A549 (cell line): ENCODE measurements around the gene TMPRSS4. TPM values are rescaled to one million over a fixed set of nuclear protein-coding genes. Genes with fewer than 3 reads are reported as not detected.

ENCODE experiments used
- ATAC-seq, 2 experiments: fragments of 200-7000 bp in 1 of 2; fragments of >200 bp in 1 of 2; cut with Nextera tagmentation in 1 of 2; cut with Tn5 transposase in 1 of 2; 3 replicates each; pipeline versions ENCODE4 v1.8.0 to v1.9.1; 2018 to 2020; ENCODE audit warnings: mild to moderate bottlenecking in 1 of 2, moderate library complexity in 1 of 2
- CTCF ChIA-PET: fragments of 300-600 bp; sonication (Branson Sonifier 250); formaldehyde crosslinking; extraction: SDS; loops from one replicate; lab custom pipeline; 2021; ENCODE audit warnings: antibody characterized with exemption, inconsistent platforms; lab: Yijun Ruan, JAX
- POLR2A ChIA-PET: fragments of 350-600 bp; formaldehyde crosslinking; extraction: SDS; loops from one replicate; lab custom pipeline; 2021; ENCODE audit warnings: antibody characterized with exemption, inconsistent platforms; lab: Yijun Ruan, JAX
- DNase-seq, 2 experiments: peaks; one replicate each; pipeline versions ENCODE4 v3.0.0 to v3.0.0-alpha.2; 2011 to 2016; ENCODE audit warnings: low read depth in 1 of 2, low spot score in 1 of 2
- FAIRE-seq: peaks from 2 replicates; lab custom pipeline; 2011; peaks lifted over from hg19 to GRCh38; lab: Jason Lieb, UNC
- H3K27ac ChIP-seq, 2 experiments: fragments of >200 bp; sonication (Bioruptor Twin); formaldehyde crosslinking; 3 replicates each; pipeline ENCODE4 v1.5.1; 2016 to 2017
- H3K4me1 ChIP-seq: fragments of >200 bp; sonication (Bioruptor Twin); formaldehyde crosslinking; 3 replicates; pipeline ENCODE4 v1.6.1; 2016
- H3K4me2 ChIP-seq: fragments of >200 bp; sonication (Bioruptor Twin); formaldehyde crosslinking; 3 replicates; pipeline ENCODE4 v1.6.1; 2016
- H3K4me3 ChIP-seq: fragments of >200 bp; sonication (Bioruptor Twin); formaldehyde crosslinking; 3 replicates; pipeline ENCODE4 v1.5.1; 2016
- H3K9me3 ChIP-seq: fragments of >200 bp; sonication (Bioruptor Twin); formaldehyde crosslinking; 3 replicates; pipeline ENCODE4 v1.6.1; 2016
- BHLHE40 ChIP-seq: IDR thresholded peaks from 2 replicates; pipeline ENCODE4 v1.6.1; 2012; ENCODE audit warnings: low read depth, low read length, inconsistent platforms
- CBX8 ChIP-seq: fragments of 200-600 bp; sonication (generic); IDR thresholded peaks from 2 replicates; pipeline ENCODE4 v1.6.1; 2016
- E2F6 ChIP-seq: IDR thresholded peaks from 2 replicates; pipeline ENCODE4 v1.6.1; 2012; ENCODE audit warnings: low read depth, borderline replicate concordance
- EHF ChIP-seq: fragments of 250-450 bp; sonication (Bioruptor Pico); IDR thresholded peaks from 2 replicates; pipeline ENCODE4 v1.5.0; 2020; ENCODE audit warnings: mild to moderate bottlenecking
- ELK1 ChIP-seq: fragments of 150-350 bp; IDR thresholded peaks from 2 replicates; pipeline ENCODE4 v1.6.1; 2014; ENCODE audit warnings: low read depth, mild to moderate bottlenecking, low read length
- FOSB ChIP-seq: fragments of 250-450 bp; sonication (Bioruptor Pico); IDR thresholded peaks from 2 replicates; pipeline ENCODE4 v1.5.0; 2020; ENCODE audit warnings: mild to moderate bottlenecking, moderate library complexity
- FOSL2 ChIP-seq, 2 experiments: fragments of 450-650 bp in 1 of 2; fragments of >200 bp in 1 of 2; sonication (Bioruptor Twin) in 1 of 2; formaldehyde crosslinking; IDR thresholded peaks; 2 replicates each; pipeline versions ENCODE4 v1.5.0 to v1.6.1; 2016 to 2020; ENCODE audit warnings: mild to moderate bottlenecking in 1 of 2, moderate library complexity in 1 of 2
- FOXS1 ChIP-seq: fragments of 250-450 bp; sonication (Bioruptor Pico); IDR thresholded peaks from 2 replicates; pipeline ENCODE4 v1.5.0; 2020; ENCODE audit warnings: mild to moderate bottlenecking, moderate library complexity
- GATA3 ChIP-seq: IDR thresholded peaks from 2 replicates; pipeline ENCODE4 v1.6.1; 2012; ENCODE audit warnings: borderline replicate concordance
- HDAC2 ChIP-seq: fragments of 200-600 bp; sonication (generic); IDR thresholded peaks from 2 replicates; pipeline ENCODE4 v1.6.1; 2016
- HES2 ChIP-seq: fragments of >200 bp; sonication (Bioruptor Twin); formaldehyde crosslinking; IDR thresholded peaks from 2 replicates; pipeline ENCODE4 v1.6.1; 2016
- HMGXB4 ChIP-seq: fragments of 250-450 bp; sonication (Bioruptor Pico); IDR thresholded peaks from 2 replicates; pipeline ENCODE4 v1.5.0; 2021; ENCODE audit warnings: mild to moderate bottlenecking, moderate library complexity, borderline replicate concordance
- HOXB13 ChIP-seq: fragments of 250-450 bp; sonication (Bioruptor Pico); IDR thresholded peaks from 2 replicates; pipeline ENCODE4 v1.5.0; 2020; ENCODE audit warnings: low read depth, mild to moderate bottlenecking, moderate library complexity
- JUN ChIP-seq, 2 experiments: fragments of >200 bp; sonication (Bioruptor Twin); formaldehyde crosslinking; IDR thresholded peaks; 2 replicates in 1 of 2; 3 replicates in 1 of 2; pipeline ENCODE4 v1.6.1; 2016 to 2017
- KDM1A ChIP-seq: fragments of 200-600 bp; sonication (generic); IDR thresholded peaks from 2 replicates; pipeline ENCODE4 v1.6.1; 2016; ENCODE audit warnings: low read depth, mild to moderate bottlenecking
- KDM5A ChIP-seq: fragments of 200-600 bp; sonication (generic); IDR thresholded peaks from 2 replicates; pipeline ENCODE4 v1.6.1; 2016; ENCODE audit warnings: antibody characterized with exemption, mild to moderate bottlenecking
- MAFK ChIP-seq: fragments of 450-650 bp; IDR thresholded peaks from 2 replicates; pipeline ENCODE4 v1.6.1; 2014; ENCODE audit not compliant: partially characterized antibody
- MYC ChIP-seq: IDR thresholded peaks from 2 replicates; pipeline ENCODE4 v1.6.1; 2012; ENCODE audit warnings: mild to moderate bottlenecking, inconsistent platforms, low read length, improper control_type of control experiment, borderline replicate concordance
- NFE2L2 ChIP-seq: fragments of 150-350 bp; conservative IDR thresholded peaks from 2 replicates; pipeline ENCODE4 v1.6.1; 2014; ENCODE audit warnings: low read length
- PBX3 ChIP-seq: IDR thresholded peaks from 2 replicates; pipeline ENCODE4 v1.6.1; 2012
- PHF8 ChIP-seq: fragments of 200-600 bp; sonication (generic); IDR thresholded peaks from 2 replicates; pipeline ENCODE4 v1.6.1; 2016; ENCODE audit warnings: low read depth, mild to moderate bottlenecking, antibody characterized with exemption, moderate library complexity, borderline replicate concordance
- POLR2AphosphoS2 ChIP-seq: conservative IDR thresholded peaks from 2 replicates; pipeline ENCODE4 v1.6.1; 2012; ENCODE audit warnings: low read length, improper control_type of control experiment, inconsistent platforms
- RAD21 ChIP-seq, 2 experiments: fragments of >200 bp in 1 of 2; sonication (Bioruptor Twin) in 1 of 2; formaldehyde crosslinking in 1 of 2; IDR thresholded peaks in 1 of 2; conservative IDR thresholded peaks in 1 of 2; 2 replicates in 1 of 2; 3 replicates in 1 of 2; pipeline ENCODE4 v1.6.1; 2012 to 2018; ENCODE audit warnings: inconsistent platforms in 1 of 2
- RARB ChIP-seq: fragments of 250-450 bp; sonication (Bioruptor Pico); IDR thresholded peaks from 2 replicates; pipeline ENCODE4 v1.8.0; 2021; ENCODE audit warnings: mild to moderate bottlenecking, moderate library complexity
- RCOR1 ChIP-seq: fragments of 150-350 bp; IDR thresholded peaks from 2 replicates; pipeline ENCODE4 v1.6.1; 2014; ENCODE audit warnings: antibody characterized with exemption, low read length, low read depth
- SREBF2 ChIP-seq: fragments of 450-650 bp; IDR thresholded peaks from 2 replicates; pipeline ENCODE4 v1.6.1; 2014; ENCODE audit warnings: mild to moderate bottlenecking, moderate library complexity
- TFCP2L1 ChIP-seq: fragments of 250-450 bp; sonication (Bioruptor Pico); IDR thresholded peaks from 2 replicates; pipeline ENCODE4 v1.5.0; 2021; ENCODE audit warnings: mild to moderate bottlenecking
- TP53 ChIP-seq: fragments of 250-450 bp; sonication (Bioruptor Pico); IDR thresholded peaks from 2 replicates; pipeline ENCODE4 v1.5.0; 2021; ENCODE audit warnings: mild to moderate bottlenecking, moderate library complexity
- ZSCAN20 ChIP-seq: fragments of 250-450 bp; sonication (Bioruptor Pico); IDR thresholded peaks from 2 replicates; pipeline ENCODE4 v1.8.0; 2022; ENCODE audit warnings: mild to moderate bottlenecking, moderate library complexity
- WGBS: methylation state at CpG from one replicate; pipeline ENCODE4 v1.1.6; 2017; ENCODE audit errors: missing lambda C conversion rate; 5-methylcytosine and 5-hydroxymethylcytosine counted together
- polyA plus RNA-seq, 4 experiments: library from polyadenylated mRNA; depleted of rRNA in 3 of 4; stranded (reverse); fragments of >200 nt; fragmentation: RNase III in 1 of 4; extraction: RNeasy Plus Mini Kit Qiagen cat#74134 plus additional on column Dnase treatment in 1 of 4; gene quantifications; 2 replicates in 3 of 4; 3 replicates in 1 of 4; pipeline ENCODE4 v1.2.3, GENCODE V29; 2011 to 2017

Gene TMPRSS4
- polyA plus RNA-seq, 2 of the 4 experiments (the other 2 are of a cell fraction), result not detected

- Histone ChIP-seq H3K4me1 (no peaks in the 10 kb centered on the region), H3K4me2 (no peak overlapping the region), H3K4me3 (no peak overlapping the region), H3K27ac (no peak overlapping the region), H3K9me3 (no peaks in the 10 kb centered on the region)
- POLR2A ChIA-PET, result no interaction called here
- FAIRE-seq (no peak), DNase-seq (no peak), ATAC-seq (no peak)
- 72% methylated on average over 9 of the region's 9 CpGs for WGBS
- TF ChIP-seq HOXB13 (CRISPR knock-in tag), result no peak
- no peak for TF ChIP-seq FOXS1 (CRISPR knock-in tag)
- TF ChIP-seq BHLHE40, result no peak
- no peak for TF ChIP-seq HDAC2
- TF ChIP-seq RAD21 (conservative IDR thresholded peaks at IDR 0.05 in 1 of 2, IDR thresholded peaks at IDR 0.05 in 1 of 2), result no peak
- TF ChIP-seq EHF (CRISPR knock-in tag), result no peak
- no peak for TF ChIP-seq MAFK
- no peak for TF ChIP-seq HES2
- TF ChIP-seq MYC, result no peak
- no peak for TF ChIP-seq NFE2L2
- TF ChIP-seq FOSB (CRISPR knock-in tag), result no peak
- TF ChIP-seq GATA3, result no peak
- no peak for TF ChIP-seq CBX8
- CTCF ChIA-PET, result no interaction called here
Measured at GRCh38 chr11:118064956-118065355, 11.9 kb upstream of the TMPRSS4 start.

- ChIA-PET CTCF (no interaction called here), POLR2A (no interaction called here)
- Histone ChIP-seq H3K4me2 (no peak overlapping the region), H3K4me1 (no peaks in the 10 kb centered on the region), H3K9me3 (no peaks in the 10 kb centered on the region), H3K27ac (no peak overlapping the region), H3K4me3 (no peak overlapping the region)
- 66% methylated on average over 3 of the region's 3 CpGs for WGBS
- FAIRE-seq (no peak), DNase-seq (no peak), ATAC-seq (no peak)
- TF ChIP-seq KDM5A (no peak), PBX3 (no peak), PHF8 (no peak), RCOR1 (no peak)
Measured at GRCh38 chr11:118065384-118065783, 11.5 kb upstream of the TMPRSS4 start.

- Histone ChIP-seq H3K27ac (no peak overlapping the region), H3K4me3 (no peak overlapping the region), H3K4me2 (no peak overlapping the region), H3K4me1 (no peaks in the 10 kb centered on the region), H3K9me3 (no peaks in the 10 kb centered on the region)
- no peak for DNase-seq
- TF ChIP-seq KDM1A (no peak), E2F6 (no peak), RCOR1 (no peak), SREBF2 (no peak), FOSB (CRISPR knock-in tag) (no peak), NFE2L2 (no peak), EHF (CRISPR knock-in tag) (no peak), HDAC2 (no peak), FOSL2 (IDR thresholded peaks at IDR 0.05) (no peak), FOSL2 (CRISPR knock-in tag; IDR thresholded peaks at IDR 0.05) (no peak), CBX8 (no peak), ELK1 (no peak), KDM5A (no peak), HMGXB4 (CRISPR knock-in tag) (no peak), MYC (no peak), TP53 (CRISPR knock-in tag) (no peak), TFCP2L1 (no peak), RARB (CRISPR knock-in tag) (no peak), POLR2AphosphoS2 (no peak), ZSCAN20 (no peak), JUN (IDR thresholded peaks at IDR 0.05) (no peak)
- FAIRE-seq, result no peak
- POLR2A ChIA-PET, result no interaction called here
- WGBS, result 59% methylated on average over 8 of the region's 8 CpGs
- CTCF ChIA-PET, result interaction anchor here (1.3 kb wide), 1 partner anchor 14 kb away, joined by 3 read pairs; no protein-coding TSS in a partner anchor
- no peak for ATAC-seq
Measured at GRCh38 chr11:118067006-118067405, 9.9 kb upstream of the TMPRSS4 start.
